Ovary (tissue), 9 donors: Measurements from ENCODE around the gene HSD17B8. TPM values are rescaled to one million over a fixed set of nuclear protein-coding genes. Genes with fewer than 3 reads are reported as not detected.
A peak's percentile ranks its signal among the peaks of the same experiment; 100 is the strongest.

Source experiments
- DNase-seq, 5 donors: peaks; one replicate each; pipeline ENCODE4 v3.0.0-alpha.2; 2019 to 2020
- H3K27ac ChIP-seq, 2 donors: fragments of 200-600 bp; one replicate each; pipeline versions ENCODE4 v1.5.1 to v1.8.0; 2019 to 2022
- H3K27me3 ChIP-seq: fragments of 200-600 bp; one replicate; pipeline ENCODE4 v1.8.0; 2022
- H3K36me3 ChIP-seq: fragments of 200-600 bp; sonication (generic); one replicate; pipeline ENCODE4 v1.5.1; 2019
- H3K4me1 ChIP-seq: one replicate; pipeline ENCODE4 v1.8.1; 2013; ENCODE audit warnings: mild to moderate bottlenecking, moderate library complexity; ENCODE audit not compliant: insufficient read depth
- H3K4me3 ChIP-seq: fragments of 200-600 bp; sonication (generic); one replicate; pipeline ENCODE4 v1.5.1; 2017
- H3K9me3 ChIP-seq, 2 donors: fragments of 200-600 bp in 1 of 2; sonication (generic) in 1 of 2; one replicate each; pipeline versions ENCODE4 v1.5.1 to v1.8.1; 2013 to 2019; ENCODE audit warnings: mild to moderate bottlenecking in 1 of 2, moderate library complexity in 1 of 2
- EP300 ChIP-seq: sonication (generic); formaldehyde crosslinking; IDR thresholded peaks from one replicate; pipeline ENCODE4 v1.6.1; 2017; ENCODE audit warnings: antibody characterized with exemption
- POLR2A ChIP-seq: fragments of 450-650 bp; IDR thresholded peaks from one replicate; pipeline ENCODE4 v1.6.1; 2017; ENCODE audit warnings: antibody characterized with exemption, mild to moderate bottlenecking, moderate library complexity
- WGBS, 3 donors: extraction: QIAGEN DNeasy Blood & Tissue Kit in 1 of 3; methylation state at CpG; one replicate each; pipeline versions ENCODE4 v1.1.5 to v1.1.7; 2013 to 2017; 5-methylcytosine and 5-hydroxymethylcytosine counted together
- intact Hi-C, 4 donors: fragments of 100-400 bp; cut with DNase I; formaldehyde crosslinking; loops; one replicate each; pipeline versions ENCODE4 v1.11.0 to v1.15.1; 2022 to 2023
- polyA plus RNA-seq, 2 donors: library from polyadenylated mRNA; stranded (reverse); fragments of 200-250 nt in 1 of 2; fragments of 350-450 nt in 1 of 2; fragmentation: Illumina TruSeq in 1 of 2; extraction: RNeasy Lipid Tissue Mini Kit (QIAGEN cat#74804) in 1 of 2; gene quantifications; one replicate each; pipeline ENCODE4 v1.2.3, GENCODE V29; 2013 to 2014
- total RNA-seq, 7 donors: library from RNA; depleted of rRNA in 2 of 7; stranded (reverse); fragments of >200 nt in 2 of 7; fragmentation: NEBNext Ultra II Directional in 3 of 7; extraction: Animal tissue kit (Norgen Biotek cat#: 25700) in 3 of 7; gene quantifications; one replicate each; pipeline versions ENCODE4 v1.1.0 to v1.2.4, GENCODE V29; 2016 to 2023
- TF ChIP-seq, protein P1 (sequence below), 3 donors: fragments of 450-650 bp in 2 of 3; fragments of 200-600 bp in 1 of 3; IDR thresholded peaks; one replicate each; pipeline versions ENCODE4 v1.5.1 to v1.8.0; 2016 to 2022; ENCODE audit warnings: antibody characterized with exemption in 3 of 3, mild to moderate bottlenecking in 1 of 3
- donor health status: DM: no; HTN: no; CAD: no; lungs with moderate emphysema.
- donor health status: DM: no; HTN: no; CAD: no.
- donor health status: Bipolar disorder and iron deficiency.
- donor health status: DM: yes; HTN: yes; CAD: no.
- donor health status: DM: no; HTN: no; CAD: no.
- donor health status: DM: yes; HTN: yes; CAD: no.

HSD17B8 gene
- total and polyA plus RNA-seq, 9 donors = 4.0 to 18.4 (median 8.8) TPM

DNA sequence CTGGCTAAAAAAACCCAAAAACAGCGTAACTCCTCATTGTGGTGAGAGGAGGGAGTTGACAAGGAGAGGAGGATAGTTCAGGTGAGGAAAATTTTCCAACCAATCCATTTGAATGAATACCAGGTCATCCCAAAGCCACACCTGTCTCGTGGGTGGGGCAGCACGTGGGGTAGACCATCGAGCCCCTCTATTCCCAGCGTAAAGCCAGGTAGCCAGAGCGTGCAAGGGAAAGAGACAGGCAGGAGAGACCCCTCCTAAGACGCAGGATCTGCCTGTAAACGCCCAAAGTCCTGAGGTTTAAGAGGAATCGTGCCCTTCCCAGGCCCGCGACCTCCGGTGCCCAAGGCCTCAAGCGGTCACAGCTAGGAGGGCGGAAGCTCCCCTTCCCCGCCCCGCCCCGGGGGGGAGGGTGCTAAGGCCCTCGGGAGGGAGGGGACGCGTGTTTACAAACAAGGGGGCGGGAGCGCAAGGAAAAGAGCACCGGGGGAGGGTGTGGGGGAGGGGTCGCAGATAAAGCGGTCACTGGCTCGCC is 4.7 kb upstream of the HSD17B8 start:
- no peaks in the 10 kb centered on the region for H3K27me3 ChIP-seq
- peak overlapping the region; percentile 81 for H3K4me3 ChIP-seq
- peak overlapping the region; percentile 76 to 90 for H3K27ac ChIP-seq
- TF ChIP-seq, protein P1, sequence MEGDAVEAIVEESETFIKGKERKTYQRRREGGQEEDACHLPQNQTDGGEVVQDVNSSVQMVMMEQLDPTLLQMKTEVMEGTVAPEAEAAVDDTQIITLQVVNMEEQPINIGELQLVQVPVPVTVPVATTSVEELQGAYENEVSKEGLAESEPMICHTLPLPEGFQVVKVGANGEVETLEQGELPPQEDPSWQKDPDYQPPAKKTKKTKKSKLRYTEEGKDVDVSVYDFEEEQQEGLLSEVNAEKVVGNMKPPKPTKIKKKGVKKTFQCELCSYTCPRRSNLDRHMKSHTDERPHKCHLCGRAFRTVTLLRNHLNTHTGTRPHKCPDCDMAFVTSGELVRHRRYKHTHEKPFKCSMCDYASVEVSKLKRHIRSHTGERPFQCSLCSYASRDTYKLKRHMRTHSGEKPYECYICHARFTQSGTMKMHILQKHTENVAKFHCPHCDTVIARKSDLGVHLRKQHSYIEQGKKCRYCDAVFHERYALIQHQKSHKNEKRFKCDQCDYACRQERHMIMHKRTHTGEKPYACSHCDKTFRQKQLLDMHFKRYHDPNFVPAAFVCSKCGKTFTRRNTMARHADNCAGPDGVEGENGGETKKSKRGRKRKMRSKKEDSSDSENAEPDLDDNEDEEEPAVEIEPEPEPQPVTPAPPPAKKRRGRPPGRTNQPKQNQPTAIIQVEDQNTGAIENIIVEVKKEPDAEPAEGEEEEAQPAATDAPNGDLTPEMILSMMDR (IDR thresholded peaks at IDR 0.05) = no peak
- TF ChIP-seq POLR2A (no peak), EP300 (no peak)
- WGBS, 3 donors = 0 to 2% (median 2%) methylated on average over 22 to 26 of the region's 26 CpGs
- H3K9me3 ChIP-seq = no peaks in the 10 kb centered on the region
- no peak for DNase-seq
- H3K36me3 ChIP-seq = no peaks in the 10 kb centered on the region
- H3K4me1 ChIP-seq = peaks cover 21% of the 10 kb centered on the region
- intact Hi-C loops = no loop called here

DNA sequence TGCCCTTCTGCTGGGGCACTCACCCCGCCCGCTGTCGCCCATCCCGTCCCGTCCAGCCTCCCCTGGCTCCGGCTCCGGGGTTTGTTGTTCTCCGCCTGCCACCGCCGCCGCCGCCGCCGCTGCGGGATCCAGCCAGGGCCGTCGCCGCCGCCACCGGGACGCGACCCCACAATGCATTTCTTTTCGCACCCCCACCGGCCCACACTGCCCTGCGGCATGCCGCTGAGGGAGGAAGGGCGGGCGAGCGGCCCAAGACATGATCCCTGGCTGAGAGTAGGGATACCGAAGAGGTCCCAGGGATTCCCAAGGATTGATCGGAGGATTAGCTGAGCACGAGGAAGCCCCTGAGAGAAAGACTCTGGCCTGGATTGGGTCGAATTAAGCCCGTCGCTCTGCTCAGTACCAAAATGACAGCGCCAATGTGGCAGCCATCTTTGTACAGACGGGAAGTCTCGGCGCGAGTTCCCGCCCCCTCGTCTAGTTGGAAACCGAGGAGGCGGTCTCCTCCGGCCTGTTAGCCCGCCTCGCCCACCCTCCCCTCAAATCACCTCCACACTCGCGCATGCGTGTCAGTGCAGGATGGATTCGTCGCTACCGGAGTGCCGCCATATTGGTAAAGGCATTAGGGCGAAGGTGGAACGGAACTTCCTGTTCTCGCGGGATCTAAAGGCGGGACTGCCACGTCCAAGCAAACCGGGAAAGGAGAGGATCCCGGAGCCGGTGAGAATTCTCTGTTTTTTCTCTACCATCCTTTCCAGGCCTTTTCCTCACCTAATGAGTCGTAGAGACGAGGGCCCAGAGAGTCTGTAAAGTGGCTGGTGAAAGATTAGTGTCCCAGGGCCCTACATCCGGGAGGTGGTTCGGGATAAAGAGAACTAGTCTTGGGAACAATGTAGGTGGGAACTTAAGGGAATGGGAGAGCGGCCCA is 4.0 kb upstream of the HSD17B8 start, which contains the start of the genes RXRB and SLC39A7:
TSS of gene RXRB (minus strand) at position 447 of the 928 bp plus-strand sequence. CDS start at position 258, 189 bp downstream.
TSS of gene SLC39A7 (plus strand) at position 649 of the 928 bp plus-strand sequence. CDS start 379 bp downstream, outside the sequence.
- Histone ChIP-seq H3K27me3 (no peaks in the 10 kb centered on the region), H3K4me1 (peaks cover 27% of the 10 kb centered on the region), H3K9me3 (no peaks in the 10 kb centered on the region), H3K36me3 (no peaks in the 10 kb centered on the region), H3K27ac (peak within 1 kb of the TSS; percentile 76 to 90), H3K4me3 (peak within 1 kb of the TSS; percentile 81)
- 0 to 1% (median 0%) methylated on average over 60 to 68 of the region's 68 CpGs for WGBS, 3 donors
- DNase-seq = peak; percentile 99 to 100 (median 99)
- intact Hi-C loops = no loop called here
- TF ChIP-seq EP300 (no peak), POLR2A (peak; percentile 58)

DNA sequence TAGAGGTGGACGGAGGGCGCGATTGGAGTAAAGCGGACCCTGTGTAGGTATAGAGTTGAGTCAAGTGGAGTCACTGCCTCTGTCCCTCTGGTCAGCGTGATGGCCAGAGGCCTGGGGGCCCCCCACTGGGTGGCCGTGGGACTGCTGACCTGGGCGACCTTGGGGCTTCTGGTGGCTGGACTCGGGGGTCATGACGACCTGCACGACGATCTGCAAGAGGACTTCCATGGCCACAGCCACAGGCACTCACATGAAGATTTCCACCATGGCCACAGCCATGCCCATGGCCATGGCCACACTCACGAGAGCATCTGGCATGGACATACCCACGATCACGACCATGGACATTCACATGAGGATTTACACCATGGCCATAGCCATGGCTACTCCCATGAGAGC is 3.3 kb upstream of the HSD17B8 start:
- Histone ChIP-seq H3K4me1 (peaks cover 27% of the 10 kb centered on the region), H3K4me3 (peak overlapping the region; percentile 81), H3K36me3 (no peaks in the 10 kb centered on the region), H3K9me3 (no peaks in the 10 kb centered on the region), H3K27me3 (no peaks in the 10 kb centered on the region), H3K27ac (peak overlapping the region; percentile 58 to 90)
- intact Hi-C loops = no loop called here
- DNase-seq = peak in 3 of 5 donors; percentile 51 to 64 (median 58)
- WGBS, 3 donors = 0 to 2% (median 2%) methylated on average over 14 of the region's 14 CpGs
- no peak for TF ChIP-seq POLR2A
- TF ChIP-seq, protein P1 (IDR thresholded peaks at IDR 0.05) = peak in 1 of 3 donors; percentile 16

DNA sequence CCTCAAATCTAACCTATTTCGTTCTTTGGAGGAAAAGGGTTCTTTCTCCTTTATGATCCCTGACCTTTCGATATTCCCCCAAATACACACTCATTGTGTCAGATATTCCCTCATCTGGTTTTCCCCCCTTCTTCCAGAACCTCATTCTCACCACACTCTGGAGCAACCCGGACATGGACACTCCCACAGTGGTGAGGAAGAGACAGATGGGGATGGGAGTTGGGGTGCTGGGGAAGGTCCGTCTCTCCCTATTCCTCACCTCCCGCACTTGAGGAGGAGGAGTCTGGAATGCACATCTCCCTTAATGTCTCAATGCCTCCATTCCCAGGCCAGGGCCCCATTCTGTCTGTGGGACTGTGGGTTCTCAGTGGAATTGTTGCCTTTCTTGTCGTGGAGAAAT is 2.5 kb upstream of the HSD17B8 start:
- no peaks in the 10 kb centered on the region for H3K27me3 ChIP-seq
- no peaks in the 10 kb centered on the region for H3K9me3 ChIP-seq
- H3K4me1 ChIP-seq = peaks cover 27% of the 10 kb centered on the region
- intact Hi-C loops = no loop called here
- WGBS, 3 donors = 59 to 66% (median 62%) methylated on average over 6 of the region's 6 CpGs
- DNase-seq = no peak
- no peaks in the 10 kb centered on the region for H3K36me3 ChIP-seq
- TF ChIP-seq POLR2A (no peak), EP300 (no peak)
- TF ChIP-seq, protein P1 (IDR thresholded peaks at IDR 0.05) = no peak
- peak overlapping the region; percentile 81 for H3K4me3 ChIP-seq
- no peak overlapping the region for H3K27ac ChIP-seq
